ENCODE measurements around the gene RASSF5. TPM values are rescaled to one million over a fixed set of nuclear protein-coding genes. Genes with fewer than 3 reads are reported as not detected.

RASSF5 gene
- polyA plus RNA-seq, 2 of the 4 experiments (the other 2 are of a cell fraction), result 2.0 to 2.2 TPM

GRCh38 chr1:206478746-206479145, 28.6 kb upstream of the RASSF5 start:
- H3K9me3 ChIP-seq, result no peaks in the 10 kb centered on the region
- WGBS (ENCODE audit: missing lambda C conversion rate), result 82% methylated on average over 10 of the region's 11 CpGs
- ChIA-PET POLR2A (interaction anchor here (1.4 kb wide), 1 partner anchor 8 kb away, joined by 3 read pairs; no protein-coding TSS in a partner anchor), CTCF (interaction anchor here (0.6 to 8.1 kb wide), 40 partner anchors 8 to 513 kb away, joined by 3 to 87 read pairs (median 5); partner anchors contain the start of gene IKBKE)
- no peak for DNase-seq (ENCODE audit: low read depth in 1 of 2, low spot score in 1 of 2)
- no peak overlapping the region for H3K4me2 ChIP-seq
- no peak overlapping the region for H3K27ac ChIP-seq
- no peak for ATAC-seq
- peaks cover 11% of the 10 kb centered on the region for H3K4me1 ChIP-seq
- no peak for FAIRE-seq
- H3K4me3 ChIP-seq, result no peak overlapping the region
- TF ChIP-seq ZNF302 (CRISPR knock-in tag; IDR thresholded peaks at IDR 0.05) (no peak), MAFK (IDR thresholded peaks at IDR 0.05; ENCODE audit: partially characterized antibody) (no peak), MAZ (IDR thresholded peaks at IDR 0.05; ENCODE audit: borderline replicate concordance, low read depth, low read length) (no peak), HMGXB4 (CRISPR knock-in tag; IDR thresholded peaks at IDR 0.05; ENCODE audit: borderline replicate concordance) (no peak), CHD2 (IDR thresholded peaks at IDR 0.05; ENCODE audit: low read length, partially characterized antibody) (no peak), TP53 (CRISPR knock-in tag; IDR thresholded peaks at IDR 0.05) (no peak), E2F6 (IDR thresholded peaks at IDR 0.05; ENCODE audit: borderline replicate concordance, low read depth) (no peak), CHD4 (IDR thresholded peaks at IDR 0.05; ENCODE audit: borderline replicate concordance) (no peak), NPAS2 (CRISPR knock-in tag; IDR thresholded peaks at IDR 0.05; ENCODE audit: borderline replicate concordance) (no peak), BHLHE40 (IDR thresholded peaks at IDR 0.05; ENCODE audit: low read depth, low read length) (no peak), CEBPB (IDR thresholded peaks at IDR 0.05) (no peak), POLR2AphosphoS2 (conservative IDR thresholded peaks at IDR 0.05; ENCODE audit: low read length) (no peak), MAX (IDR thresholded peaks at IDR 0.05) (no peak), RCOR1 (IDR thresholded peaks at IDR 0.05; ENCODE audit: low read depth, low read length) (no peak), USF2 (IDR thresholded peaks at IDR 0.05) (no peak), KDM1A (IDR thresholded peaks at IDR 0.05; ENCODE audit: low read depth) (no peak), CBX8 (IDR thresholded peaks at IDR 0.05) (no peak), ZC3H11A (IDR thresholded peaks at IDR 0.05) (no peak)

- FAIRE-seq, result peak; percentile 96
Measured at GRCh38 chr1:206479183-206480125, 27.9 kb upstream of the RASSF5 start.

More at GRCh38 chr1:206479183-206480125, 27.9 kb upstream of the RASSF5 start:
- Histone ChIP-seq H3K9me3 (no peaks in the 10 kb centered on the region), H3K4me1 (peaks cover 11% of the 10 kb centered on the region), H3K4me2 (no peak overlapping the region), H3K27ac (no peak overlapping the region), H3K4me3 (no peak overlapping the region)
- 71% methylated on average over 13 of the region's 14 CpGs for WGBS (ENCODE audit: missing lambda C conversion rate)
- ChIA-PET POLR2A (interaction anchor here (1.0 to 1.4 kb wide), 2 partner anchors 8 to 9 kb away, joined by 3 read pairs; partner anchors contain the start of gene IKBKE), CTCF (interaction anchor here (0.6 to 8.1 kb wide), 56 partner anchors 9 to 578 kb away, joined by 3 to 87 read pairs (median 4); partner anchors contain the start of genes DYRK3 and IKBKE)
- peak; percentile 80 for TF ChIP-seq CTCF (IDR thresholded peaks at IDR 0.05)
- no peak for TF ChIP-seq NFE2L2 (conservative IDR thresholded peaks at IDR 0.05; ENCODE audit: low read length)
- TF ChIP-seq RAD21 (conservative IDR thresholded peaks at IDR 0.05 in 1 of 2, IDR thresholded peaks at IDR 0.05 in 1 of 2), result peak; percentile 72 to 75
- peak; percentile 57 for TF ChIP-seq SMC3 (IDR thresholded peaks at IDR 0.05)
- ATAC-seq, result peak; percentile 70 to 86
- DNase-seq (ENCODE audit: low read depth in 1 of 2, low spot score in 1 of 2), result peak; percentile 74 to 91
